ENCODE data around the gene TNXB.

The TNXB gene

GRCh38 chr6:32089082-32089828 lies 19.9 kb downstream of the TNXB start:
- no peak overlapping the region for H3K9ac ChIP-seq (ENCODE audit: low read depth, low read length)
- no peaks in the 10 kb centered on the region for H3K9me3 ChIP-seq (ENCODE audit: control insufficient read depth, insufficient read depth, low read length)
- H3K36me3 ChIP-seq (ENCODE audit: insufficient read depth, low read length) = no peaks in the 10 kb centered on the region
- H3K4me1 ChIP-seq (ENCODE audit: insufficient read depth, low read length) = peaks cover 6% of the 10 kb centered on the region; the same call in 1 of the 2 replicates

GRCh38 chr6:32088487-32089049 lies 20.6 kb downstream of the TNXB start:
- no peak overlapping the region for H3K9ac ChIP-seq (ENCODE audit: low read depth, low read length)
- peaks cover 6% of the 10 kb centered on the region; the same call in 1 of the 2 replicates for H3K4me1 ChIP-seq (ENCODE audit: insufficient read depth, low read length)
- H3K9me3 ChIP-seq (ENCODE audit: control insufficient read depth, insufficient read depth, low read length) = no peaks in the 10 kb centered on the region
- no peaks in the 10 kb centered on the region for H3K36me3 ChIP-seq (ENCODE audit: insufficient read depth, low read length)

DNA sequence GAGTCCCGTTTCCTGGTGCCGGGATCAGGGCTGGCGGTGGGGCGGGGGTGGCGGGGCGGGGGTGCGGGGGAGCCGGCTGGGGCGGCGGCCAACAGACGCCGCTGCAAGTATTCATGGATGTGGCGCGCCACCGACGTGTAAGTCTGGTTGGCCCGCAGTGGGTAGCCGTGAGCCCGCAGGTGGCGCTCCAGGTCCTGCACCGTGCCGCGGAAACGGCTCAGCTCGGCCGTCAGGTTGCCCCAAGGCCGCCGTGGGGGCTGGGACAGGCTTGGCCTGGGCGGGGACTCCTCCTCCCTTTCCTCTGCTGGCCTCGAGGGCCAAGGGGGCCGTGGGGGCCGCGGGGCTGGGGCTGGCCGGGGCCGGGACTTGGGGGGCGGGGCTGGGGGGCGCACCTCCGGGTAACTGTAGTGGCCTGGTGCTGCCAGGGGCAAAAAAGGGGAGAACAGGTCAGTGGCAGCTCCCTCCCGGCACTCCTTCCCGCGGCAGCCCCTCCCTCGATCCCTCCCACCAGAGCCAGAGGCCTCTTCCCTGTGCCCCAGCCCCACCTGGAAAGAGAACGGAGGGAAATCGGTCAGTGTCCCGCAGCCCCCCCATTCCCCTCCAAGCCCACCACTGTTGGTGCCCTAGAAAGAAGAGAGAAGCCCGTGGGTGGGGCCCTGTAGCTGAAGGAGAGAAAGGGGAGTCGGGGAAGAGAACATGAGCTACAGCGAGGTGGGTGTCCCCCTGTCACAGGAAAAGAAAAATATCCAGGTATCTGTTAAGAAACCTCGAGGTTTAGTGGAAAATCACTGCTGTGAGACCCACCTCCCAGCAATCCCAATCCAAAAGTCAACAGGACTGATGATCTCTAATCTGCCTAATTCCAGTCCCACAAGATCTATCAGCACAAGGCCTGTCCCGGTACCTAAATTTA lies 21.3 kb downstream of the TNXB start:
- no peaks in the 10 kb centered on the region for H3K9me3 ChIP-seq (ENCODE audit: control insufficient read depth, insufficient read depth, low read length)
- peak overlapping the region; percentile 47 for H3K9ac ChIP-seq (ENCODE audit: low read depth, low read length)
- H3K36me3 ChIP-seq (ENCODE audit: insufficient read depth, low read length) = no peaks in the 10 kb centered on the region
- peaks cover 6% of the 10 kb centered on the region; the same call in 1 of the 2 replicates for H3K4me1 ChIP-seq (ENCODE audit: insufficient read depth, low read length)

- Histone ChIP-seq H3K9ac (ENCODE audit: low read depth, low read length) (peak overlapping the region; percentile 47), H3K4me1 (ENCODE audit: insufficient read depth, low read length) (peaks cover 6% of the 10 kb centered on the region; the same call in 1 of the 2 replicates), H3K36me3 (ENCODE audit: insufficient read depth, low read length) (no peaks in the 10 kb centered on the region), H3K9me3 (ENCODE audit: control insufficient read depth, insufficient read depth, low read length) (no peaks in the 10 kb centered on the region)
Observed at GRCh38 chr6:32086661-32087573, 22.2 kb downstream of the TNXB start.

DNA sequence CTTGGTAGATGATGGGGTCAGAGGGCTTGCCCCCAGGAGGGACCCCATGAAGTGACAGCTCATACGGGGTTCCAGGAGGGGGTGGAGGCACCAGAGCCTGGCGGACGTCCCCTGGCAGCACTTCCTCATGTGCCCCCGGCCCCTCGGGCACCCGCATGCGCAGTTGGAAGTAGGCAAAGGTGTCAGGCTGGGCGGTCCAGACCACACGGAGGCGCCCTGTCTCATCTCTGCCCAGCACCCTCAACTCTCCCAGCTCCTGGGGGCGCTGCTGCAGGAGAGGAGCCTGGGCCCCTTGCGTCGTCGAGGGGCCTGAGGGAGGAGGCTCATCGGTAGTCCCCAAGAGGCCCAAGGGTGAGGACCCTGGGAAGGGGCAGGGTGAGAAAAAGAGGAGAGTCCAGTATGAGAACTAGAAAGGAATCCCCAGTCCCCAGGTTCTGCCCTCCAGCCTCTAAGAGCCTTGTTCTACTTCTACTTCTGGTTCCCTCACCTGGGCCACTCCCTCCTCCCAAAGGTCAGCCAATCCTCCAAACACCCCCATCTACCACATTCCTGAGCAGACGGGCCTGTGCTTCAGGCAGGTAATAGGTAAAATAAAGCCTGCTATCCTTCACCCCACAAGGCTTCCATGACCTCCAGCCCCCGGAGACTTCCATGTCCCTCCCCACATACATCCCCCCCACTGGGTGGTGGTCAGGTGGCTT lies 23.2 kb downstream of the TNXB start:
- H3K36me3 ChIP-seq (ENCODE audit: insufficient read depth, low read length) = no peaks in the 10 kb centered on the region
- H3K9me3 ChIP-seq (ENCODE audit: control insufficient read depth, insufficient read depth, low read length) = no peaks in the 10 kb centered on the region
- peaks cover 6% of the 10 kb centered on the region; the same call in 1 of the 2 replicates for H3K4me1 ChIP-seq (ENCODE audit: insufficient read depth, low read length)
- H3K9ac ChIP-seq (ENCODE audit: low read depth, low read length) = no peak overlapping the region

GRCh38 chr6:32084780-32085179 lies 24.4 kb downstream of the TNXB start:
- Histone ChIP-seq H3K4me1 (ENCODE audit: insufficient read depth, low read length) (peaks cover 6% of the 10 kb centered on the region; the same call in 1 of the 2 replicates), H3K9me3 (ENCODE audit: control insufficient read depth, insufficient read depth, low read length) (no peaks in the 10 kb centered on the region), H3K36me3 (ENCODE audit: insufficient read depth, low read length) (no peaks in the 10 kb centered on the region), H3K9ac (ENCODE audit: low read depth, low read length) (no peak overlapping the region)

DNA sequence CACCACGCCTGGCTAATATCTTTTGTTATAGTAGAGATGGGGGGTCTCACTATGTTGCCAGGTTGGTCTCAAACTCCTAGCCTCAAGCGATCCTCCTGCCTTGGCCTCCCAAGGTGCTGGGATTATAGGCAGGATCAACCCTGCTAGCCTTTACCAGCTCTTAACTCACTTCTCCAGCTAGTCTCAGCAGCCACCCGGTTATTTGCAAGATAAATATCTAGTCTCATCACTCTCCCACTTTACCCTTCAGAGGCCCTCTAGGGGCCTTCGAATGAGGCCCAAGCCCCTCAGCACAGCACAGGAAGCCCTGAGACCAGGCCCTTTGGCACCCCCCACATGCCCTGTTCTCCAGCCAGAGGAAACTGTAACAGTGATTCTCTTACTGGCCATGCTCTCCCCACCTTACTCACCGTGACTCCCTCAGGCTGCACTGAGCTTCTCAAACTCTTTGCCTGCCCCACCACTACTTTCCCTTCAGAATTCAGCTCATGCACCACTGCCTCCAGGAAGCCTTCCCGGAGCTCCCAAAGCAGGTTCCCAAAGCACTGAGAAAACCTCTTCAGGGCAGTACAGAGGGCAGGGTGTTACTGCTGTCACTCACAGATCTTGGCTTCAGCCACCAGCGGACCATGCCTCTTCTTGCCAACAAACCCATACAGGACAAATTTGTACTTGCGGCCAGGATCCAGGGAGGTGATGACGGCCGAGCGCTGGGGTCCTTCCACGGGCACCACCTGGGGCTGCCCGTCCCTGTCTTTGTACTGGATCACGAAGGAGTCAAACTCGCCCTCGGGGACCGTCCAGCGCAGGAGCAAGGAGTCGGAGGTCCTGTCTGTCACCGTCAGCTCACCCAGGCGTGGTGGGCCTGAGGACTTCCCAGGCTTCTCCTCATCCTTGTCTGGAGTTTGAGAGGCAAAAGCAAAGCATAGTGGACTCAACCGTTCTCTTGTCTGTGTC lies 25.0 kb downstream of the TNXB start:
- Histone ChIP-seq H3K36me3 (ENCODE audit: insufficient read depth, low read length) (no peaks in the 10 kb centered on the region), H3K4me1 (ENCODE audit: insufficient read depth, low read length) (peaks cover 6% of the 10 kb centered on the region; the same call in 1 of the 2 replicates), H3K9me3 (ENCODE audit: control insufficient read depth, insufficient read depth, low read length) (no peaks in the 10 kb centered on the region), H3K9ac (ENCODE audit: low read depth, low read length) (no peak overlapping the region)

GRCh38 chr6:32082935-32083334 lies 26.2 kb downstream of the TNXB start:
- H3K36me3 ChIP-seq (ENCODE audit: insufficient read depth, low read length) = no peaks in the 10 kb centered on the region
- H3K9me3 ChIP-seq (ENCODE audit: control insufficient read depth, insufficient read depth, low read length) = no peaks in the 10 kb centered on the region
- no peaks in the 10 kb centered on the region; the same call in 1 of the 2 replicates for H3K4me1 ChIP-seq (ENCODE audit: insufficient read depth, low read length)
- no peak overlapping the region for H3K9ac ChIP-seq (ENCODE audit: low read depth, low read length)

GRCh38 chr6:32082478-32082877 lies 26.7 kb downstream of the TNXB start:
- H3K9ac ChIP-seq (ENCODE audit: low read depth, low read length) = no peak overlapping the region
- H3K36me3 ChIP-seq (ENCODE audit: insufficient read depth, low read length) = no peaks in the 10 kb centered on the region

DNA sequence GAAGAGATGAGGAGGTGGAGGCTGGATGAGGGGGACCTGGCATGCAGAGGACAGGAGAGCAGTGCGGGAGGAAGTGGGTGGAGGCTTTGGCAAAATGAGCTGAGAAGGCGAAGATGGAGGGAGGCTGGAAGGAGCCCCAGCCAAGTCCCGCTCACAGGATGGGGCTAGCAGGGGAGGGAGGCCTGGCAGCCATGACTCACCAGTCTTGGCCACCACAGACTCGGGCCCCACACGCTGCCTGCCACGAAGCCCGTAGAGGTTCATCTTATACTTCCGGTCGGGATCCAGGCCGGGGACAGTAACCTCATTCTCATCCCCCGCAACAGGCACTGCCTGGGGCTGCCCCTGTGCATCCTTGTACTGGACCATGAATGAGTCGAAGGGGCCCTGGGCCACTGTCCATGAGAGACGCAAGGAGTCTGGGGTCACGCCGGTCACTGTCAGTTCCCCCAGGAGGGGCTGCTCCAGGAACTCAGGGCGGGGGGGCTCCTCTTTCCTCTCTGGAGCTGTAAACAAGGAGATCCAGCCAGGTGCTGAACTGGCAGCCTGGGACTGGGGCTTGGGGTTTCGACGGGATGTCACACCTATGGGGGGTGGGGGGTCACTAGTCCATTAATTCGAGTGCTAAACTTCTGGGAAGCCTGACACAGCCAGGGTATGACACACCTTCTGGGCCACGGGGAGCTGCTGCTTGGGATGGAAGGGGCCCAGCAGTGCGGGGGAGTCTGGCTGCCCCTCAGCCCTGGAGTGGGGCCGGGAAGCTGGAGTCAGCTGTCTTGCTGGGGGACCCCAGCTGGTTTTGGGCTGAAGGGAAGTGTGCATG lies 27.8 kb downstream of the TNXB start:
- Histone ChIP-seq H3K4me1 (ENCODE audit: insufficient read depth, low read length) (peaks cover 2% of the 10 kb centered on the region; the same call in 1 of the 2 replicates), H3K9ac (ENCODE audit: low read depth, low read length) (no peak overlapping the region), H3K36me3 (ENCODE audit: insufficient read depth, low read length) (no peaks in the 10 kb centered on the region), H3K9me3 (ENCODE audit: control insufficient read depth, insufficient read depth, low read length) (no peaks in the 10 kb centered on the region)

More at GRCh38 chr6:32082478-32082877, 26.7 kb downstream of the TNXB start:
- no peaks in the 10 kb centered on the region; the same call in 1 of the 2 replicates for H3K4me1 ChIP-seq (ENCODE audit: insufficient read depth, low read length)
- no peaks in the 10 kb centered on the region for H3K9me3 ChIP-seq (ENCODE audit: control insufficient read depth, insufficient read depth, low read length)

- peaks cover 3% of the 10 kb centered on the region; the same call in 1 of the 2 replicates for H3K4me1 ChIP-seq (ENCODE audit: insufficient read depth, low read length)
Observed at GRCh38 chr6:32079566-32080290, 29.4 kb downstream of the TNXB start.

More at GRCh38 chr6:32079566-32080290, 29.4 kb downstream of the TNXB start:
- H3K9me3 ChIP-seq (ENCODE audit: control insufficient read depth, insufficient read depth, low read length) = no peaks in the 10 kb centered on the region
- H3K9ac ChIP-seq (ENCODE audit: low read depth, low read length) = no peak overlapping the region
- H3K36me3 ChIP-seq (ENCODE audit: insufficient read depth, low read length) = no peaks in the 10 kb centered on the region

Measured in ES-I3 (cell line).